GM12872 (cell line): ENCODE measurements around the gene MRPS18C.
A peak's percentile ranks its signal among the peaks of the same experiment; 100 is the strongest.

Source experiments
- TF ChIP-seq, protein P1 (sequence below): IDR thresholded peaks from 3 replicates; pipeline ENCODE4 v1.5.1; 2011; ENCODE audit warnings: low read depth, mild to moderate bottlenecking, low read length, moderate library complexity; ENCODE audit not compliant: insufficient read depth

Gene MRPS18C

DNA sequence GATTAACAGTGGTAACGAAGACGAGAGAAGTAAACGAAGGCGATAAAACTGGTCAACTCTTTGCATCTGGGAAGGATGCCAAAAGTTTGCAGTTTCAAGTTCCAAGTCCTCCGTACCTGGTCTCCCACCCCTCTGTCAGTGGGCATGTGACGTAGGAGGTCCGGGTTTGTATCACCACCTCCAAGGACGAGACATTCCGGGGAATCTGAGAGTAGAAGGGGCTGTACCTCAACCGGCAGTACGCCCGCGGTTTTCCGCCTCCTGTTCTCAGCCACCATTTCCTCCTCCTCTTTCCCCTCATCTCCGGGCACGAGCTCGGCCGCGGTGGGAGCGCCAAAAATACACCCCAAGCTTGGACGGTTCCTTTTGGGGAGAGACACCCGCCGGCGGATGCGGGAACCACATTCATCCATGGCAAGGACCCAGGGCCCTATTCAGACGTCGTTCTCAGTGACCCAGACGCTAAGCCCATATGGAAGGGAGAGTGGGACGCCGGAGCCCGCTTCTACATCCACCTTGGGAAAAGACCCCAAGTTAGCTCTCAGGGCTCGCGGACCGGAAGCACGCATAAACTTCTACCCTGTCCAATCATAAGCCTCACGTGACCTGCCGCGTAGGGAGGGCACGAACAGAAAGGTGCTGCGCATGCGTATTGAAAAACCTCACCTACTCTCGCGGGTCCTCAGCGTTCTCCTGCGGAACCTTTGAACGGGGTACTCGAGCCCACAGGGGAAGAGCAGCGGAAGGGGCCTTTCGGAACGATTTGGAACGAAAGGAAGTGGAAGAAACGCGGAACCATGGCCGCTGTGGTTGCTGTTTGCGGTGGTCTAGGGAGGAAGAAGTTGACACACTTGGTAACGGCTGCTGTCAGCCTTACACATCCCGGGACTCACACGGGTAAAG is at the start of gene MRPS18C, which contains the start of gene HELQ:
TSS of gene MRPS18C (plus strand) at position 778 of the 903 bp plus-strand sequence. CDS start at position 798, 20 bp downstream.
TSS of gene HELQ (minus strand) at position 543 of the 903 bp plus-strand sequence. CDS start at position 413, 130 bp downstream.
- TF ChIP-seq, protein P1, sequence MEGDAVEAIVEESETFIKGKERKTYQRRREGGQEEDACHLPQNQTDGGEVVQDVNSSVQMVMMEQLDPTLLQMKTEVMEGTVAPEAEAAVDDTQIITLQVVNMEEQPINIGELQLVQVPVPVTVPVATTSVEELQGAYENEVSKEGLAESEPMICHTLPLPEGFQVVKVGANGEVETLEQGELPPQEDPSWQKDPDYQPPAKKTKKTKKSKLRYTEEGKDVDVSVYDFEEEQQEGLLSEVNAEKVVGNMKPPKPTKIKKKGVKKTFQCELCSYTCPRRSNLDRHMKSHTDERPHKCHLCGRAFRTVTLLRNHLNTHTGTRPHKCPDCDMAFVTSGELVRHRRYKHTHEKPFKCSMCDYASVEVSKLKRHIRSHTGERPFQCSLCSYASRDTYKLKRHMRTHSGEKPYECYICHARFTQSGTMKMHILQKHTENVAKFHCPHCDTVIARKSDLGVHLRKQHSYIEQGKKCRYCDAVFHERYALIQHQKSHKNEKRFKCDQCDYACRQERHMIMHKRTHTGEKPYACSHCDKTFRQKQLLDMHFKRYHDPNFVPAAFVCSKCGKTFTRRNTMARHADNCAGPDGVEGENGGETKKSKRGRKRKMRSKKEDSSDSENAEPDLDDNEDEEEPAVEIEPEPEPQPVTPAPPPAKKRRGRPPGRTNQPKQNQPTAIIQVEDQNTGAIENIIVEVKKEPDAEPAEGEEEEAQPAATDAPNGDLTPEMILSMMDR, result peak; percentile 30; the same call in 2 of the 3 replicates

DNA sequence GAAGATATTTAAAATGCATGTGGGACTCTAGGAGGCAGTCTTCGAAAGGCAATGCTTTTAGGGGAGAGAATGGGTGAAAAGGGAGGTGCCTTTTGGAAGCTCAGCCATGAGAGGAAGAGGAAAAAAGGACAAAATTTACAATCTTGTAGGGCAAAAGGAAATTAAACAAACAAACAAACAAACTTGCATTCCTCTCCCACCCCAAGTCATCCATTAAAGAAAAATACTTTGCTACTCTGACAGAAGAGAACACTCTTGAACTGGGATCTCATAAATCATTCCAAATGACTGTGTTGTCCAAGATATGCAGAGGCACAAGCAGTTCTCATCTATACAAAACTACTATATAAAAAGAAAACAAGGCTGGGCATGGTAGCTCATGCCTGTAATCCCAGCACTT is 47.0 kb upstream of the MRPS18C start:
- TF ChIP-seq, protein P1, result no peak

DNA sequence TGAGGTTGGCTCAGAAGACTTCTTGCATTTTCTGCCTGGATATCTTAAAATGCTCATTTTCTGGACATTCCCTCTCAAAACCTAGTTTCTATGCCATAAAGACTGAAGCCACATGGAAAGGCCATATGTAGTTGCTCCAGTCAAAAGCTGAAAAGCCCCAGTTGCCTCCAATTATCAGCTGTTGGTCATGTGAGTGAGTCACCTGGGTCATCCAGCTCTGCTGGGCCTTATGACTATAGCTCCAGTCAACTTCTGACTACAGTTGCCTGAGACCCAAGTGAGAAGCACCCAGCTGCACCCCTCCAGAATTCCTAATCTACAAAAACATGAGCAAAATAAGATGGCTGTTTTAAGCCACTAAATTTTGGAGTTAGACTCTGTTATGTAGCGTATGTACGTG is 42.2 kb upstream of the MRPS18C start:
- TF ChIP-seq, protein P1, result no peak

DNA sequence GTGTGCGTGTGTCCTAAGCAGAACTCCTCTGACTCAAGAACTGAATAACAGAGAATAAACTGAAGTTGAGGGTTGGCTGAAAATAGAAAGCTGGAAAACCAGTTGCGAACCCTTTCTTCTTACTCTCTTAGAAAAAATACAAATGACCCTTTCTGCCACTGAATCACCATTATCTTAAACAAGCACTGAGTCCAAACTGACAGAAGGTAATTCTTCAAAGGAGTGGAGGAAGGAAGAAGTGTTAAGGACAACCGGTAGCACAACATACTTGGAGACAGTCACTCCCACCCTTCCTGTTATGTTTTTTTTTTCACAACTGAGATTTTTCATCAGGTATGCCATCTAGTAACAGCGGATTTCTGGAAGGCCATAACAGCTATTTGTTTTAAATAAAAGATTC is 38.3 kb upstream of the MRPS18C start:
- TF ChIP-seq, protein P1, result no peak

GRCh38 chr4:83418211-83418610 is 37.6 kb upstream of the MRPS18C start:
- TF ChIP-seq, protein P1, result no peak

DNA sequence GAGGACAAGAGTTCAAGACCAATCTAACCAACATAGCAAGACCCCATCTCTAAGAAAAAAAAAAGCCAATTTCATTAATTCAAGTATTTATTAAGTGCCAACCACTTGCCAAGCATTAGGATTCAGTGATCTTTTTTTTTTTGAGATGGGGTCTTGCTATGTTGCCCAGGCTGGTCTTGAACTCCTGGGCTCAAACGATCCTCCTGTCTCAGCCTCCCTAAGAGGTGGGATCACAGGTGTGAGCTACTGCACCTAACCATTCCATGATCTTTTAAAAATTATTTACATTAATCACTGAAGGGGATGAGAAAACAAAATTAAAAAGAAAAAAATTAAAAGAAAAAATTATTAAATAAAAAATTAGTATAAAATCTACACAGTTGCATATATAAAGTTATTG is 24.7 kb upstream of the MRPS18C start:
- TF ChIP-seq, protein P1, result no peak

GRCh38 chr4:83436680-83437079 is 19.2 kb upstream of the MRPS18C start:
- TF ChIP-seq, protein P1, result no peak
